Nephron progenitor cell (in vitro differentiated cells): ENCODE data around the gene ADARB2.

ENCODE experiments used
- DNase-seq: peaks from one replicate; pipeline ENCODE4 v3.0.0; 2021
- H3K27ac Mint-ChIP-seq: 2 replicates; pipeline ENCODE4 v1.8.0; 2021; ENCODE audit warnings: mild to moderate bottlenecking, moderate library complexity, mixed read lengths
- H3K27me3 Mint-ChIP-seq: 2 replicates; pipeline ENCODE4 v1.8.0; 2021; ENCODE audit warnings: mild to moderate bottlenecking, low read depth, mixed read lengths; ENCODE audit not compliant: poor library complexity
- H3K36me3 Mint-ChIP-seq: 2 replicates; pipeline ENCODE4 v1.8.0; 2021; ENCODE audit warnings: low read depth, mixed read lengths
- H3K4me1 Mint-ChIP-seq: 2 replicates; pipeline ENCODE4 v1.8.0; 2021; ENCODE audit warnings: mixed read lengths
- H3K4me3 Mint-ChIP-seq: 2 replicates; pipeline ENCODE4 v1.8.0; 2021; ENCODE audit warnings: mild to moderate bottlenecking, moderate library complexity, mixed read lengths
- H3K9me3 Mint-ChIP-seq: 2 replicates; pipeline ENCODE4 v1.8.0; 2021; ENCODE audit warnings: mild to moderate bottlenecking, moderate library complexity, mixed read lengths
- TF ChIP-seq, protein P1 (sequence below): fragments of 200-600 bp; sonication (generic); IDR thresholded peaks from 2 replicates; pipeline ENCODE4 v1.5.0; 2021; ENCODE audit warnings: antibody characterized with exemption

ADARB2 gene

DNA sequence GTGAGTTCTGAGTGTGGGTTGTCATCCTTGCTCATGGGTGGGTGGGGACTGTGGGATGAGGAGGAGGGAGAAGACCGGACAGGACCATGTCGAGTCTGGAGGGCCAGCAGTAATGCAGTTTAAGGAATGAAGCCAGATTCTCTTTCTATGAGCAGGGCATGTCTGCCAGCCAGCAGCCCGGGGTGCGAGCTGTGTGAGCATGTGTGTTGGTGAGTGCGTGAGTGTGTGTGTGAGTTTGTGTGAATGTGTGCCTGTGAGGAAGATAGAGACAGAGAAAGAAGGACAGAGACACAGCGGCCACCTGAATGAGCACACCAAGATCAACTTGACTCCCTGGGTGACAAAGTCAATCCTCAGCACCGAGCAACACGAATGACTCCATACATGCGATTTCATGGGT lies 52.3 kb downstream of the ADARB2 start:
- TF ChIP-seq, protein P1, sequence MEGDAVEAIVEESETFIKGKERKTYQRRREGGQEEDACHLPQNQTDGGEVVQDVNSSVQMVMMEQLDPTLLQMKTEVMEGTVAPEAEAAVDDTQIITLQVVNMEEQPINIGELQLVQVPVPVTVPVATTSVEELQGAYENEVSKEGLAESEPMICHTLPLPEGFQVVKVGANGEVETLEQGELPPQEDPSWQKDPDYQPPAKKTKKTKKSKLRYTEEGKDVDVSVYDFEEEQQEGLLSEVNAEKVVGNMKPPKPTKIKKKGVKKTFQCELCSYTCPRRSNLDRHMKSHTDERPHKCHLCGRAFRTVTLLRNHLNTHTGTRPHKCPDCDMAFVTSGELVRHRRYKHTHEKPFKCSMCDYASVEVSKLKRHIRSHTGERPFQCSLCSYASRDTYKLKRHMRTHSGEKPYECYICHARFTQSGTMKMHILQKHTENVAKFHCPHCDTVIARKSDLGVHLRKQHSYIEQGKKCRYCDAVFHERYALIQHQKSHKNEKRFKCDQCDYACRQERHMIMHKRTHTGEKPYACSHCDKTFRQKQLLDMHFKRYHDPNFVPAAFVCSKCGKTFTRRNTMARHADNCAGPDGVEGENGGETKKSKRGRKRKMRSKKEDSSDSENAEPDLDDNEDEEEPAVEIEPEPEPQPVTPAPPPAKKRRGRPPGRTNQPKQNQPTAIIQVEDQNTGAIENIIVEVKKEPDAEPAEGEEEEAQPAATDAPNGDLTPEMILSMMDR = no peak
- Mint-ChIP-seq H3K27ac (no peak overlapping the region), H3K4me3 (no peak overlapping the region)

GRCh38 chr10:1683649-1684048 lies 53.7 kb downstream of the ADARB2 start:
- no peak for DNase-seq
- Mint-ChIP-seq H3K4me1 (peaks cover 37% of the 10 kb centered on the region), H3K27ac (no peak overlapping the region), H3K4me3 (no peak overlapping the region), H3K36me3 (no peaks in the 10 kb centered on the region), H3K9me3 (peaks cover 9% of the 10 kb centered on the region), H3K27me3 (peaks cover 14% of the 10 kb centered on the region)
- TF ChIP-seq, protein P1 = no peak

More for the DNA sequence above, 52.3 kb downstream of the ADARB2 start:
- Mint-ChIP-seq H3K36me3 (peaks cover 5% of the 10 kb centered on the region), H3K4me1 (peaks cover 31% of the 10 kb centered on the region), H3K9me3 (peaks cover 21% of the 10 kb centered on the region), H3K27me3 (peaks cover 11% of the 10 kb centered on the region)
- no peak for DNase-seq

DNA sequence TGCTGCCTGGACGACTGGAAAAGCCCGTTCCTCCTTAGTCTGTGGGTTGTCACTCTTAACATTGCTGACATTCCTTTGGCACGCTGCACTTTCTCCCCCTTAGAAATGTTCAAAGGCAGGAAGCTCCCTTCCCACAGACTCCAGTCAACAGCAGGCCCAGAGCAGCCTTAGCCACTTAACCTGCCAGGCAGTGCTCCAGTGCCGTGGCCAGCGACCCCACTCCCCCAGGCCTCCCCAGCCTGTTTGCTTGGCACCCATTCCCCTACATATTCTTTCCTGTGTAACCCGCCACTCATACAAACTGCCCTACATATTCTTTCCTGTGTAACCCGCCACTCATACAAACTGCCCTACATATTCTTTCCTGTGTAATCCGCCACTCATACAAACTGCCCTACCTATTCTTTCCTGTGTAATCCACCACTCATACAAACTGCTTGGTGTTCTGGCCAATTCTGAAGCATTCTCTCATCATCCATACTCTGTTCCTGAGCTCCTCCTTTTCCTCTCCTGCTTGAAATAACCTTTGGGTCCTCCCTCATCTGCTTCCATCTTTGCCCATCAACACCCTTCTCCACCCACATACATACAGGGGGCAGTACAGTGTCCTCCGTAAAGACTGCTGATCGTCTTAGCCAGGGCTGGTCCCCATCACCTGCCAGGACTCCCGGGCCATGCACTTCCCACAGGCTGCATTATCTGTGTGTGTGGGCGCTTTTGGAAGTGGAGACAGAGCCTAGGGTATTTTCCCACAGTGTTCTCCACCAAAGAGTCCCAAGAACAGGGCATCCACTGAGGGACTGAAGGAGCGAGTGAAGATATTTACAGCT lies 57.3 kb downstream of the ADARB2 start:
- H3K36me3 Mint-ChIP-seq = no peaks in the 10 kb centered on the region
- no peak for DNase-seq
- H3K9me3 Mint-ChIP-seq = peaks cover 3% of the 10 kb centered on the region
- no peak overlapping the region for H3K27ac Mint-ChIP-seq
- TF ChIP-seq, protein P1 = no peak
- H3K4me3 Mint-ChIP-seq = no peak overlapping the region
- peaks cover 16% of the 10 kb centered on the region for H3K4me1 Mint-ChIP-seq
- H3K27me3 Mint-ChIP-seq = peaks cover 11% of the 10 kb centered on the region

DNA sequence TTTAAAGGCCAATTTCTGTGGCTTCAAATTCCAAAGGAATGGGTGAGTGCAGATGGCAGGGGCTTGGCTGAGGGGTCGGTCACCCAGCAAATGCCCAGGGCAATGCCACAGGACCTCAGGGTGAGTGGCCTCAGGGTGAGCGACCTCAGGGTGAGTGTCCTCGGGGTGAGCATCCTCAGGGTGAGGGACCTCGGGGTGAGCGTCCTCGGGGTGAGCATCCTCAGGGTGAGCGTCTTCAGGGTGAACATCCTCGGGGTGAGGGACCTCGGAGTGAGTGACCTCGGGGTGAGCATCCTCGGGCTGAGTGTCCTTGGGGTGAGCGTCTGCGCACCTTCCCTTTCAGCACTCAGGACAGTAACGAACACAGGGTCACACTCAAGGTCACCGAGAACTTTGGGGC lies 59.2 kb downstream of the ADARB2 start:
- Mint-ChIP-seq H3K9me3 (no peaks in the 10 kb centered on the region), H3K27ac (no peak overlapping the region), H3K4me1 (peaks cover 19% of the 10 kb centered on the region), H3K36me3 (no peaks in the 10 kb centered on the region), H3K4me3 (no peak overlapping the region), H3K27me3 (peaks cover 8% of the 10 kb centered on the region)
- DNase-seq = no peak
- TF ChIP-seq, protein P1 = no peak

- no peaks in the 10 kb centered on the region for H3K9me3 Mint-ChIP-seq
- H3K4me1 Mint-ChIP-seq = peaks cover 19% of the 10 kb centered on the region
- no peak for DNase-seq
- no peaks in the 10 kb centered on the region for H3K36me3 Mint-ChIP-seq
- TF ChIP-seq, protein P1 = no peak
- peaks cover 8% of the 10 kb centered on the region for H3K27me3 Mint-ChIP-seq
- H3K27ac Mint-ChIP-seq = no peak overlapping the region
- no peak overlapping the region for H3K4me3 Mint-ChIP-seq
These were observed 59.9 kb downstream of the ADARB2 start for GRCh38 chr10:1677307-1677939.
